HG03439 (cell line): ENCODE results near the gene ACTL7A.
"Not testable (repeated sequence)": the region's sequence is repeated elsewhere in the genome, so short reads cannot be mapped to it uniquely, and the experiment has no call there.

ENCODE experiments used
- ATAC-seq: cut with Tn5 transposase; IDR thresholded peaks from one replicate; pipeline ENCODE4 v1.9.1; 2021; ENCODE audit warnings: mild to moderate bottlenecking, moderate library complexity; ENCODE audit not compliant: unreplicated experiment

The ACTL7A gene

GRCh38 chr9:108861997-108862396, at the start of gene ACTL7A:
Gene ACTL7A, plus strand, starts transcription at chr9:108862266. Its CDS starts 57 bp downstream, at chr9:108862323.
- ATAC-seq, result no peak

GRCh38 chr9:108812396-108813025, 49.6 kb upstream of the ACTL7A start:
- ATAC-seq, result no peak

GRCh38 chr9:108813951-108814601, 48.0 kb upstream of the ACTL7A start:
- no peak for ATAC-seq

GRCh38 chr9:108815156-108815555, 46.9 kb upstream of the ACTL7A start:
- ATAC-seq, result no peak

DNA sequence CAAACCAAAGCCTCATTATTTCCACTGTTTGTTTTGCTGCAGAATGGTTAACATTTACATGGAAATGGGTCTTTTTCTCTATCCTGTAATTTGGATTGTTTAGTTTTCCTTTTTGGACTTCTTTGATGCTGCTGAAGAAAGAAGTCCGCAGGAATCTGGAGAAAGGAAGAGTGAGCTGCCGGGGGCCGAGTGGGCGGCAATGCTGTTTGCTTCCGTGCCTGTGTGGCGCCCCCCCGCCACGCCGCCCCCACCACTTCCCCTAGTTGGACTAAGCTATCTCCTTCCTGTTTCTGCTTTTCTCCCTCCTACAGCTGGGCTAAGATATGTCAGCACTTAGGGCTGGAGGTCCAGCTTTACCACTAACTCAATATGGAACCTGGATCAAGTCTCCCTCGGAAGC, 46.0 kb upstream of the ACTL7A start:
- no peak for ATAC-seq

- no peak for ATAC-seq
Observed at GRCh38 chr9:108823829-108824228, 38.2 kb upstream of the ACTL7A start.

DNA sequence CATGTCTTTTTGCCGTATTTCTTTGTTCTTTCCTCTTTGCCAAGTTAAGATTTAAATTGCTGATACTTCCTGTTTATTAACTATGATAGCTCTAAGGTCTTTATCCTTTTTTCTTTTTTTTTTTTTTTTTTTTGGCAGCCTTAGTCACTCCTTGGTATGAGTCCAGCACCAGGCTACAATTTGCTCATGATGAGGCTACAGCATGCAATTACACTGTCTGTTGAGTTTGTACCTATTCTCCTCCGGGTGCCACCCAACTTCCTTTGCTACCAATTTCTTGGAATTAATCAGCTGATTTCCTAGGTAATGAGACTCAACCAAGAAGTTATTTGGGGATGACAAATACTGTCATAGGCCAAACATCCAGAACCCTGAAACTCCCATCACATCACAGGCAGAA, 31.8 kb upstream of the ACTL7A start:
- no peak for ATAC-seq

DNA sequence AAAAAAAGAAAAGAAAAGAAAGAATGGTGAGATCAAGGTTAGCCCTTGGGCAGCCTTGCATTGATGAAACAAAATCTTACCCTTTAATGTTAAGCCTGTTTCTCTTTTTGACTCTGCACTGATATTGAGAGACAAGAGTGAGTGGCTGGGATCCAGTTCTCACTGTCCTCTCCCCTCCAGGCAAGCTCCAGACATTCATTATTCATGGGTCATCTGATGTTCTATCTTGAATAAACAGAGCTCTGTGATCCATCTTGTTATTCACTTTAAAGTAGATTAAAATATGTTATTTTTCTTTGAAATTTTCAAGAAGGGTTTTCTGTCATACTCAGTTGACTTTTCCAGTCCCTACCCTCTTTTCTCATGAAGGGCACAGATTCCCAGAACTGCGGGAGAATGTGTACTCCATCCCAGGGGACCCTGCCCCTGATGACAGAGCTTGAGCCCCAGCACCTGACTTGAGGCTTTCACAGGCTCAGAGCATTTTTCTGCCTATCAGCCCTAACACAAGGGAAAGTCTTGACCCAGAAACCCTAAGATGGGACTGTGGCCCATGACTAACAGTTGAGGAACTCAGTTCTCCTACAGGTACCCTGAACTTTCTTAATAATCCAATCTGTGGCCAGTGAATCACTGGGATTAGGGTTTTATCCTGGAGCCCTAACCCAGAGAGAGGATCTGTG, 30.4 kb upstream of the ACTL7A start:
- ATAC-seq, result no peak

DNA sequence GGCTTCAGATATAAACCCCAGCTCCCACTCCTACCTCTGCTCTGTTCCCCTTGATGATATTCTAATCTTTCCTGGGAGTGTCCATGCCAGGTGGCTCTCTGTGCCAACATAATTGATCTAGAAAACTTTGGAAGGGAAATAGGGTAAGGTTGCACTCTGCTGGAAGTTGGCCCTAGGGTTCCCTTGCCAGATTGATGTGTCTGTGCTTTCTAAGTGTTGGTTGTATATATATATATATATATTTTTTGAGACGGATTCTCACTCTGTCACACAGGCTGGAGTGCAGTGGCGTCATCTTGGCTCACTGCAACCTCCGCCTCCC, 29.9 kb upstream of the ACTL7A start:
- no peak for ATAC-seq

DNA sequence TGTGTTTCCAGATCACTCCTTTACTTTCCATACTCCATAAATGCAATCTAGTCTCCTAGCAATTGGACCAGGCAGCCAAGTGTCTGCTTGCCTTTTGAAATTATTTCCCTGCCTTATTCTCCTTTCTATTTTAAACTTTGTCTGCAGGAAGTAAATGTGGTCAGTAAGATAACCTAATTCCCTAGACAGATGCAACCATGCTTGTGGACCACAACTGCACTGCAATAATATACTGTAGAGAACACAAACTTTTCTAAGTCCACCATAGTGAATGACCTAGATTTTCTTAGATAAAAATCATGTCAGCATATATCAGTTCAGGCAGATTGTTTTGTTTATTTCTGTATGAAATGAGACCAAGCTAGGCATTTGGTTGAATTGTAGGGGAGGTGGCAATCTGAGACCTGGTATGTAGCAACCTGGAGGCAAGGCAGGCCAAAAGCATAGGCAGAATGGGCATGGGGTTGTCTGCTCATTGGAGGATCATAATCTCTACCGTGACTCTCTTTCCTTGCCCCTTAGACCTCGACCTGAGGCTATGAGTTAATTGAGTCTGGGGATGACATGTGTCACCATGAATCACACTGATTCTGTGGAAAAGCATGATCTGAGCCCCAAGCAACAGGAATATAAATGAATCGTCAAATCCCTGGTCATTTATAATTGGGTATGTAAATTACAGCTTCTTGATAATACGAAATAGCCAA, 27.0 kb upstream of the ACTL7A start:
- ATAC-seq, result no peak

- ATAC-seq, result no peak
Observed at GRCh38 chr9:108835831-108836230, 26.2 kb upstream of the ACTL7A start.

- no peak for ATAC-seq
Observed at GRCh38 chr9:108836319-108836718, 25.7 kb upstream of the ACTL7A start.

- no peak for ATAC-seq
Observed at GRCh38 chr9:108836781-108837180, 25.3 kb upstream of the ACTL7A start.

DNA sequence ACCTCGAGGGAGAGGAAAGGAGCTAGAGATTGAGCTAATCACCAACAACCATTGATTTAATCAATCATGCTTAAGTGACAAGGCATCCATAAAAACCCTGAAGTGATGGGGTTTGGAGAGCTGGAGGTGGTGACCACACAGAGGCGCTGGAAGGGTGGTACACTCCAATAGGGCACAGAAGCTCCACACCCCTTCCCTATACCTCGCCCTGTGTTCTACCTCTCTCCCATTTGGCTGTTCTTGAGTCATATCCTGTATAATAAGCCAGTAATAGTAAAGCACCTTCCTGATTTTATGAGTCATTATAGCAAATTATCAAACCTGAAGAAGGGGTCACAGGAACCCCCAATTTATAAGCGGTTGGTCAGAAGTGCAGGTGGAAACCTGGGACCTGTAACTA, 24.5 kb upstream of the ACTL7A start:
- ATAC-seq, result no peak

- no peak for ATAC-seq
Observed at GRCh38 chr9:108838017-108838416, 24.0 kb upstream of the ACTL7A start.

DNA sequence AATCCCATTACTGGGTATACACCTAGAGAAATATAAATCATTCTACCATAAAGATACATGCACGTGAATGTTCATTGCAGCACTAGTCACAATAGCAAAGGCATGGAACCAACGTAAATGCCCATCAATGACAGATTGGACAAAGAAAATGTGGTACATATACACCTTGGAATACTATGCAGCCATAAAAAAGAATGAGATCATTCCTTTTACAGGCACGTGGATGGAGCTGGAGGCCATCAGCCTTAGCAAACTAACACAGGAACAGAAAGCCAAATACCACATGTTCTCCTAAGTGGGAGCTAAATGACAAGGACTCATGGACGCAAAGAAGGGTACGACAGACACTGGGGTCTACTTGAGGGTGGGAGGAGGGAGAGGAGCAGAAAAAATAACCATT, 22.5 kb upstream of the ACTL7A start:
- not testable (repeated sequence) for ATAC-seq

- no peak for ATAC-seq
Observed at GRCh38 chr9:108842610-108843295, 19.3 kb upstream of the ACTL7A start.

DNA sequence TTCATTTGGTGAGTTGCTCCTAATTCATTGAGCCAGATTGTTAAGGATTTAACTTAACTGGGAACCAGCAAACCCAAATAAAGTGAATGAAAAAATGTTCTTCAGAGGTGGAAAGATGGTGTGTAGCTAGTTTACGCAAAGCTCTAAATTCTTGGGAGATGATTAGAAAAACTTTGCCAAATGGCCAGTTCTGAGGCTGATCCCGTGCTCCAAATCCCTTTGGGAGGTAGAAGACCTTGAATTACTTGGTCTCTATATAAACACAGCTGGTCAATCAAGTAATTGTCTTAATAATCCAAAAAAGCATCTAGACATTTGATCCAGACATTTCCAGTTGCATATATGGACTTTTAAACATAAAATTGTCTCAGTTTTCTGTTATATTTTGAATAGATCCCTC, 17.7 kb upstream of the ACTL7A start:
- no peak for ATAC-seq

- no peak for ATAC-seq
Observed at GRCh38 chr9:108844856-108845255, 17.2 kb upstream of the ACTL7A start.

- ATAC-seq, result no peak
Observed at GRCh38 chr9:108845507-108845906, 16.6 kb upstream of the ACTL7A start.

GRCh38 chr9:108845947-108846346, 16.1 kb upstream of the ACTL7A start:
- no peak for ATAC-seq
